ENCODE measurements around the gene C5orf15.

The C5orf15 gene

DNA sequence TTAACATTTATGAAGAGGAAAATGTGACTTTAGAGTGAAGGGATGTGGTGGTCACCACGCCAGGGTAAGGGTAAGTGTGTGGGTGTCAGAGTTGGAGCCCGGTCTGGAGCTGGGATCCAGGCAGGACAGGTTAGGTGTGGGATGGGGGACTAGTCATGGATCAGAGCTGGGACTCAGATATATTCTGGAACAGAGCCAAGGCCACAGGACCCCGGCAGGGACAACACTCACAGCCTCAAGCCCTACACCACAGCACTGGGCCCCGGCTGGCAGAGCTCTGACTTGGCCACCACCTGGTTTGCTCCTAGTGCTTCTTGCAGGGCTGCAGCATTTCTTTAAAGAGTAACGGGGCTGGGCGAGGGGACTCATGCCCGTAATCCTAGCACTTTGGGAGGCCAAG is 47.4 kb downstream of the C5orf15 start:
- no peak for DNase-seq

DNA sequence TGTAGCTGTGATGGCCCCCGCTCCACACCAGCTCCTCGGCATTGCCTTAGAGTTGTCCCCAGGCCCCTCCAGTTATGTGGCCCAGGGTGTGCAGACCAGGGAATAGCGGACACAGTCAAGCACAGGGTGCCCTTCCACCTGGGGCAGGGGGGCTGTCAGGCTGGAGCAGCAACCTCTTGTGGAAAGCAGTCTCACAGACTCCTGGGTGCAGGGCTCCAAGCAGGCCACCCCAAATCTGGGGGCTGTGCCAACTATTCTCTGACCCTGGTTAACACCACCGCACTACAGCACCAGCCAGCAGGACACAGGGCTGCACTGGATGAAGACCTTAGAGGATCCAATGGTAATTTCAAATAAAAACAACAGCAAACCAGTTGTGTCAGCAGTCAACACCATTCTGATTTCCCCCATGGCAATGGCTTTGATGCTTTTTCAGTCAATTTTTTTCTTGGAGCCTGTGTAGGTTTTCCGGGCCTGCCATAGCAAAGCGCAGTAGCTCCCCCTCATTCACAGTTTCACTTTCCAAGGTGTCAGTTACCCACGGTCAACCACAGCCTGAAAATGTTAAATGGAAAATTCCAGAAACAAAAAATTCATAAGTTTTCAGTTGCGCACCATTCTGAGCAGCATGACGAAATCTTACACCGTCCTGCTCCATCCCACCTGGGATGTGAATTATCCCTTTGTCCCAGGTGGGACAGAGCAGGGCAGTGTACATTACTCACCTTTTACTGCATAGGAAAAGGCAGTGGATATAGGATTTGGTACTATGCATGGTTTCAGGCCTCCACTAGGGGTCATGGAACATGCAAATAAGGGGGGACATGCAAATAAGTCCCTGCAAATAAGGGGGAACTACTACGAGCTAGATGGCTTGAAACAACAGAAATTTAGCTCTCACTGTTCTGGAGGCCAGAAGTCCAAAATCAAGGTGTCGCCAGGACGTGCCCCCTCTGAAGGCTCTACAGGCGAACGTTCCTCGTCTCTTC is 49.0 kb downstream of the C5orf15 start:
- DNase-seq: no peak

DNA sequence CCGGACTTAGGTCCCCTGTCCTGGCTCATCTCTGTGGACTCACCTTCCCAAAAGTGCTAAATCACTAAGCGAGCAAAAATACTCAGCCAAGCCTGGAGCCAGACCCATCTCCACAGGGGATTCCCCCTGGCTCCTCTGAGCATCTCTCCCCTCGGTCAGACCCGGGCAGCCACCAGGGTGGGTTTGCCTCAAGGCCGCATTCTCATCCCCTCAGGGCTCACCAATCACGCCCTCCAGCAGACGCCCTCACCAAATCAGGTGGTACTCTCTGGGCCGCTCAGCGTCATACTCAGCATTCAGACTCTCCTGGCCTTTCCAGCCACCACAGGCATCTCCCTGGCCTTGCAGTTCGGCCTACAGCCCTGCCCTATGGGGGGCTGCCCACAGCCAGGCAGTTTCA is 49.7 kb downstream of the C5orf15 start:
- DNase-seq: no peak

DNA sequence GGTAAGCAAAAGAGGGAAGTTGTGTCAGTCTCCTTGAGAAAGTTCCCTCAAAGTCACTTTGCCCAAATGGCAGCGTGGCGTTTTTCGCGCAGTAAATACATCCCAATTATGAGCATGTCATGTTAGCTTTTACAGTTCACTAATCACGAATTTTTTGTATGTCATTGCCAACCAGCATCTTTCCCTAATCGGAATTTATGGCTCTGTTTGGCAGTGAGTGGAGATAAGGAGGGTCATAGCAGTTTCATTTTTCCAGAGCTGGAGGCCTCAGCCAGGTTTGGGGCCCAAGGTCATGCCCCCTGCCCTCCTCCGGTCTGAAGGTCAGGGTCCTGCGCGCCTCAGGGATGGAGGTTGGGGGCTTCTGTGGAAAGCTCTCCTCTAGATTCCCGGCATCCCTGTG is 50.1 kb downstream of the C5orf15 start:
- no peak for DNase-seq

DNA sequence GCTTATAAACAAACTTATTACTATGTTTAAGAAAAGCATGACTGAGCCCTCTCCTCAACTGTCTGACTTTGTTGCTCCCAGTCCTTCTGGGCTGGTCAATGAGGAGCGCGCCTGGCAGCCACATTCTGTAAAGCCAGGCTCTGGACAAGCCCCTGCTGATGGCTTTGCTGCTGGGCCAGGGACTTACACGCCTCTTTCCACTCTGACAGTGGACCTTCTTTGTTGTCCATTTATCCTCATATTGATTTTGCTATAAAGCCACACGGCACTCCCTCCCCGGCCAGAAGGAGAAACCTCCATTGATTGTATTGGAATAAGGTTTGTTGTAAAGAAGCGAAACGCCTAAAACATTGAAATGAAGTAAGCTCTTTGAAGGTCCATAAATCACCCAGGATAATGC is 50.6 kb downstream of the C5orf15 start:
- DNase-seq: no peak

DNA sequence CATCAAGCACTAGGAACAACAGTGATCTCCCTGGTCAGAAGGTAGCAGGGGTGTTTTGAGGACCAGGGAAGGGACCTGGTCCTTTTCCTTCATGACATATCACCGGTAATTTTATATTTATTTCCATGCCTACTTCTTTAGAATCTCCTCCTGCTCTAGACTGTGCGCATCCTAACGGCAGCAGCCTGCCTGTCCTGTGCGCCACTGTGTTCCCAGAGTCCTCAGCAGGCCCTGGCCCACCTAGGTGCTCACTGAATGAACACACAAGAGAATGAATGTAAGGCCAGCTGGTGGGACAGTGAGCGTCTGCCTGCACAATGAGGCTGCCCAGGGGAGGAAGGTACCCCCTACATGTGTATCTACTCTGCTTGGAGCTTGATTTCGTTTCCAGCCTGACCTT is 51.5 kb downstream of the C5orf15 start:
- no peak for DNase-seq

DNA sequence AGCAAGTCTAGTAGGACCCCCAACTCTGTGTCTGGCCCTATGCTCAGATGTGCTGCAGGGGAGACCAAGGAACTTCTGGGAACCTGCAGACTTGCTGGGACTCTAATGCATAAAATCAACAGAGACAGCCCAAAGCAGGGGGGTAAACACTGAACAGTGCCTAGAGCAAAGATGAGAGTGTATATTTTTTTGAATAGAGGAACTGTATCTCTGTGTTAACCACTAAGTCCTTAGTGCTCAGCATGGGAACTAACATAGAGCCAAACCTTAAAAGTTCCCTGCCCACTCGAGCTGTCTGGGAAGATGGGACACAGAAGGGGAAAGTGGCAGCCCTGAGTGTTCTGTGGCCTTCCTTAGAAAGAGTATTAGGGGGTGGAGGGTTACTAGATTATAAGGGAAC is 51.9 kb downstream of the C5orf15 start:
- no peak for DNase-seq

DNA sequence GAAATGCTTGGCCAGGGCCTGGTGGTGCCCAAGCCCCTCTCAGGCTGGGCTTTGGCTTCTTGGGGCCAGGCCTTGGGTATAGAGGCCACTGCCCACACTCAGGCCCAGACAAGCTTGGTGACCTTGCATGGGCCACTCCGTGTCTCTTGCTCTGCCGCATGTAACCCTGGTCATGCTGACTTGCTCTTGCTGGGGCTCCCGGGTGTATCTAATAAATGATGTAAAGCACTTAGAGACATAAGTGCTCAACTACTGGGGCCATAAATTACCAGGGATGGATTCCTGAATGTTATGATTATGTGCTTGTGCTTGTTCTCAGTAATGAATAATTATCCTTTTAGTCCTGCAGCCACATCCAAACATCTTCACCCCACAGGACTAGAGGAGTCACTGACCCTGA is 54.0 kb downstream of the C5orf15 start:
- no peak for DNase-seq

DNA sequence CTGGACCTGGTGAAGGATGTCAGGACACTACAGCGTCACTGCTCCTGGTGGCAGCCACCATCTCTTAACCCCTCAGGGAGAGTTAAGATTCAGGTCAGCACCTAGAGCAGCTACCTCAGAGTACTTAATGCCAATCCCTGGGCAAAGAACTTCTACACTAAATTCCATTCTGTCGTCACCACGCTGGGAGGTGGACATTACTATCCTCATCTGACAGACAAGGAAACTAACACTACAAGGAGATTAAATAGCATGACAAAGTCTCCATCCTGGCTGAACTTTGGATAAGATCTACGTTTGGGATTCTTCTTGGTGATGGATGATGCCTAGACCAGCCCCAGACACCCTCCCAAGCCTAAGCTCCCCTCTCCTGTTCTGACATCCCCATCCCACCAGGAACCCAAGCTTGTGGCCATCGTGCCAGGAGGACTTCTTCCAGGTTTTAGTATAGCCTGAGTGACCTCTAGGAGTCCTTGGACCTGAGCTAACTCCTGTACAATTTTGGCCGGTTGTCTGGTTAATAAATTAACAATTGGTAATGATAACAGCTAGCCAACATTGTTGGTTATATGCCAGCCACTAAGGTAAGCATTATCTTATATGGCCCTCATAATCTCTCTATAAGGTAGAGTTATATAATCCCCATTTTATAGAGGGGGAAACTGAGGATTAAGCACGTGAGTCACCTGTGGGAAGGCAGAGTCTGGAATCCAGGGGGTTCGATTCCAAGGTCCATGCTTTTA is 54.8 kb downstream of the C5orf15 start:
- no peak for DNase-seq

DNA sequence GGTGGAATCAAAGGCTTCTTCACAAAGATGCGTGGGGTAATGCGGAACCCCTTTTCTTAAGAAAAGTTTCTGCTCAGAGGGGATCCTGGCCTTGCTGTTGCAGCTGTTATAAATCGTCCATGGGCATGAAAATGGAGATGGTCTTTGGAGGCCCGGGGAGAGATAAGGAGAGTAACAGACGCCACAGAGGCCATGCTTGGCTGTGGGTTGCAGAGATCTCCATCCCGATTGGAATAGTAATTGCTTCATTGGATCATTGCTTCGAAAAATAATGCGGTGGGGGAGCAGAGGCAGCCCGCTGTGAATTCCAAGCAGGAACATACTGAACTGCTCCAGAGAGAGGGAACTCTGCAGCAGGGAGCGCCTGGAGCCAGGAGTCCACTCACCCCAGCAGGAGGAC is 55.5 kb downstream of the C5orf15 start:
- no peak for DNase-seq

DNA sequence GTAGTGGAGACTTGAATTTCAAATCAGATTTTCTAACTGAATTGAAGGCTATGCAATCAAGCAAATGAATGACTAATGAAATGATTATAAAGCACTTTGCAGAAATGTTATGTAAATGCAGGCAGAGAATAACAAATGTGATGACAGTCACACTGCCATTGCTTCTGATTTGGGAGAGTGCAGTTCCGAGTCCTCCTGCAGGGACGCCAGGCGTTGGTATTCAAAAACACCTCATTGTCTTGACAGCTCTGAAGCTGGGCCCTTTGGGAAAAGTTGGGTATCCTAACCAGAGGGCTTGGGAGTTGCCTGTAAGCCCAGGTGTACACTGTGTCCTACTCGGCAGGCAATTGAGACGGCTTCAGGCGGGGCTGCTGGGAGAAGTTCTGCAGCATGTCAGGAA is 57.9 kb downstream of the C5orf15 start:
- no peak for DNase-seq

DNA sequence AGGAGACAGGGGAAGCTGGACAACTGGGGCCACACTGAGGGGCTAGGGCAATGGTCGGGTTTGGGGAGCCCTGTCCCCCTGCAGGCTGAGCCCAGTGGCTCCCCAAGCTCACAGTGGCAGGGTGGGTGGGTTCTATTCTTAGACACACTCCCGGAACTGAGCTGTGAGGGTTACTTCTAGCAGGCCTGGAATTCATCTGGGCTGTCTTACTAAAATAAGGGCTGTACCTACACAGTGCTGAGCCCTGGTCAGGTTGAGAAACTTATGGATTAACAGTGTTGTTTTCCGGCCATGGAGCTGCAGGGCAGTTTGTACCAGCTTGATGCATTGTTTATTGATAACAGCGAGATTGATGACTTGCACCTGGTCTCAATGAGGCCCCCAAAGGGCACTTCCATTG is 58.8 kb downstream of the C5orf15 start:
- DNase-seq: no peak

DNA sequence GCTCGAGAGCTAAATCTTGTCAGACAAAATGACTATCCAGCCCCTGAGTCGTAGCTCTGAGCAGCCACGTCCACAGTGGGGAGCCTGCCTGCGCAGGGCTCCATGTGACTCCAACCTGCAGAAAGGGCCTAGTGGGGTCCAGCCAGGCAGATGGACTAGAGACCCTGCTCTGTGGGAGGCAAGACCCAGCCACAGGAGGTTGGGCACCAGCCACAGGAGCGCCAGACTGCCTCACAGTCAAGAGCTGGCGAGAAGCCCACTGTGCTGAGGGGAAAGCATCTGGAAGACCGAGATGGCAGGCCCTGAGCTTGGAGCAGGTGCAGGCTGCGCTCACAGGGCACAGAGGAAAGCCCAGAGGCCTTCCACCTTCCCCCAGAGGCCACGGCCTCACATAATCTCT is 61.4 kb downstream of the C5orf15 start:
- DNase-seq: no peak

DNA sequence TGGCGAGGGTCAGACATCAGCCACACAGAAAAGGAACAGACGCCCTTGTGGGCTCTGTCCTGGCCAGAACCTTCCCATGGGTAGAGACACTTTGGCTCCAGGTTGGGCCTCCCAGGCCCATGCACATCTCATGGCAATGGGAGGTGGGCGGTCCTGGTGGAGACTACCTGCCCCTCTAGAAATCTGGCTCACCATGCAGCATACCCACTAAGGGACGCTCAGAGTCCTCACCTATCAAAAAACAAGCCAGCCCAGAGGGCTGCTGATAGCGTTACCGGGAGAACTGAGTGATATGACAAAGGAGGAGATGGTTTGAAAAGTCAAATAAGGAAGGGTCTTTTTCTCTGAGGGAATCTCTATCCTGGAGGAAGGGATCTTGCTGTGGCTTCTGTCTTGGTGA is 62.1 kb downstream of the C5orf15 start:
- no peak for DNase-seq

Data from fibroblast of skin of abdomen (primary cell).